Liver (tissue), 5 donors: ENCODE data around the gene AMT. TPM values are rescaled to one million over a fixed set of nuclear protein-coding genes. Genes with fewer than 3 reads are reported as not detected.

Experiments
- polyA plus RNA-seq, 2 donors: library from polyadenylated mRNA; stranded (reverse) in 1 of 2; unstranded in 1 of 2; fragments of 200-250 nt in 1 of 2; fragments of >200 nt in 1 of 2; fragmentation: Nextera tagmentation in 1 of 2; extraction: Ambion mirVana in 1 of 2; gene quantifications; one replicate each; pipeline versions ENCODE4 v1.2.1 to v1.2.3, GENCODE V29; 2013 to 2015
- small RNA-seq: library from RNA; depleted of rRNA; stranded (forward); fragments of <200 nt; gene quantifications from one replicate; pipeline ENCODE3, GENCODE V24; 2014
- total RNA-seq, 2 donors: library from RNA; depleted of rRNA; stranded (reverse); fragments of >200 nt; gene quantifications; one replicate each; pipeline ENCODE4 v1.2.3, GENCODE V29; 2014
- donor health status: healthy.
- donor health status: healthy.
- donor health status: healthy.

Gene AMT
- total and polyA plus RNA-seq, 4 donors = 15.6 to 28.7 (median 25.5) TPM

Small RNA genes within 50 kb of the gene (small RNA-seq; reads per million reads assigned to genes)
- gene RNA5SP130 = not detected

Other genes starting within 250 kb of the AMT start
- 1 to 10 TPM; 1.9 to 3.1 TPM for gene C3orf62, start 145.2 kb downstream of the AMT start, total RNA-seq
- gene C3orf62, start 145.2 kb downstream of the AMT start, polyA plus RNA-seq = 1 to 10 TPM in 1 of 2 donors, under 1 TPM in 1; 0.96 to 1.3 TPM
- gene USP4, start 82.4 kb downstream of the AMT start, total RNA-seq = 10 to 100 TPM; 16.1 to 17.7 TPM
- gene USP4, start 82.4 kb downstream of the AMT start, polyA plus RNA-seq = 10 to 100 TPM; 12.5 to 13.7 TPM
- gene GPX1, start 64.1 kb downstream of the AMT start, total RNA-seq = 100 to 1,000 TPM in 1 of 2 donors, 10 to 100 TPM in 1; 87.0 to 125 TPM
- gene GPX1, start 64.1 kb downstream of the AMT start, polyA plus RNA-seq = 100 to 1,000 TPM; 313 to 412 TPM
- gene RHOA, start 10.5 kb downstream of the AMT start, total RNA-seq = 100 to 1,000 TPM; 157 to 162 TPM
- gene RHOA, start 10.5 kb downstream of the AMT start, polyA plus RNA-seq = 100 to 1,000 TPM; 144 to 169 TPM
- gene TCTA, start 10.1 kb downstream of the AMT start, total RNA-seq = 10 to 100 TPM; 13.6 to 24.9 TPM
- 10 to 100 TPM; 24.3 to 28.2 TPM for gene TCTA, start 10.1 kb downstream of the AMT start, polyA plus RNA-seq
- 1 to 10 TPM; 3.7 to 3.9 TPM for gene NICN1, start 6.9 kb upstream of the AMT start, total RNA-seq
- 1 to 10 TPM; 4.9 to 6.0 TPM for gene NICN1, start 6.9 kb upstream of the AMT start, polyA plus RNA-seq
- gene DAG1, start 47.8 kb upstream of the AMT start, total RNA-seq = 10 to 100 TPM; 16.1 to 40.8 TPM
- 10 to 100 TPM; 12.1 to 54.4 TPM for gene DAG1, start 47.8 kb upstream of the AMT start, polyA plus RNA-seq
- under 1 TPM; 0.42 to 0.67 TPM for gene BSN, start 132.0 kb upstream of the AMT start, total RNA-seq
- gene BSN, start 132.0 kb upstream of the AMT start, polyA plus RNA-seq = under 1 TPM; 0.32 to 0.38 TPM